ENCODE data around the gene NPC2. TPM values are rescaled to one million over a fixed set of nuclear protein-coding genes. Genes with fewer than 3 reads are reported as not detected.
A peak's percentile ranks its signal among the peaks of the same experiment; 100 is the strongest.

The NPC2 gene
- total and polyA plus RNA-seq, 2 donors (not counting 3 experiments of a cell fraction or from before 2014, with no cell fraction given): 203 to 406 TPM

GRCh38 chr14:74509587-74510222, 16.6 kb upstream of the NPC2 start:
- no peaks in the 10 kb centered on the region for H3K27me3 ChIP-seq (ENCODE audit: control insufficient read depth in 2 of 2, insufficient read depth in 2 of 2, low read length in 2 of 2)
- peak; percentile 43 for TF ChIP-seq POLR2AphosphoS5 (IDR thresholded peaks at IDR 0.05; ENCODE audit: insufficient read depth, low read depth, low read length)
- no peak for TF ChIP-seq MYC (IDR thresholded peaks at IDR 0.05; ENCODE audit: low read depth, low read length)
- TF ChIP-seq, protein P1, sequence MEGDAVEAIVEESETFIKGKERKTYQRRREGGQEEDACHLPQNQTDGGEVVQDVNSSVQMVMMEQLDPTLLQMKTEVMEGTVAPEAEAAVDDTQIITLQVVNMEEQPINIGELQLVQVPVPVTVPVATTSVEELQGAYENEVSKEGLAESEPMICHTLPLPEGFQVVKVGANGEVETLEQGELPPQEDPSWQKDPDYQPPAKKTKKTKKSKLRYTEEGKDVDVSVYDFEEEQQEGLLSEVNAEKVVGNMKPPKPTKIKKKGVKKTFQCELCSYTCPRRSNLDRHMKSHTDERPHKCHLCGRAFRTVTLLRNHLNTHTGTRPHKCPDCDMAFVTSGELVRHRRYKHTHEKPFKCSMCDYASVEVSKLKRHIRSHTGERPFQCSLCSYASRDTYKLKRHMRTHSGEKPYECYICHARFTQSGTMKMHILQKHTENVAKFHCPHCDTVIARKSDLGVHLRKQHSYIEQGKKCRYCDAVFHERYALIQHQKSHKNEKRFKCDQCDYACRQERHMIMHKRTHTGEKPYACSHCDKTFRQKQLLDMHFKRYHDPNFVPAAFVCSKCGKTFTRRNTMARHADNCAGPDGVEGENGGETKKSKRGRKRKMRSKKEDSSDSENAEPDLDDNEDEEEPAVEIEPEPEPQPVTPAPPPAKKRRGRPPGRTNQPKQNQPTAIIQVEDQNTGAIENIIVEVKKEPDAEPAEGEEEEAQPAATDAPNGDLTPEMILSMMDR (IDR thresholded peaks at IDR 0.05; ENCODE audit: extremely low read depth in 1 of 2, insufficient read depth in 1 of 2, low read depth in 1 of 2, low read length in 2 of 2): no peak
- H3K27ac ChIP-seq (ENCODE audit: insufficient read depth, low read depth, low read length): no peak overlapping the region
- H3K36me3 ChIP-seq (ENCODE audit: control insufficient read depth in 2 of 2, extremely low read depth in 1 of 2, insufficient read depth in 2 of 2, low read length in 2 of 2): peaks cover 37 to 69% of the 10 kb centered on the region in 2 experiments
- no peaks in the 10 kb centered on the region for H4K20me1 ChIP-seq (replicated peaks; ENCODE audit: control insufficient read depth, extremely low read depth, insufficient read depth, low read length)
- no peak overlapping the region for H3K9ac ChIP-seq (replicated peaks; ENCODE audit: extremely low read depth, insufficient read depth, low read length)
- H3K4me2 ChIP-seq (ENCODE audit: insufficient read depth, low read length): no peak overlapping the region
- no peak overlapping the region for H2AFZ ChIP-seq (ENCODE audit: low read depth, low read length)
- H3K79me2 ChIP-seq (ENCODE audit: control insufficient read depth, insufficient read depth, low read length): no peaks in the 10 kb centered on the region
- H3K9me3 ChIP-seq (replicated peaks; ENCODE audit: control insufficient read depth, insufficient read depth, low read length): no peaks in the 10 kb centered on the region
- H3K9me1 ChIP-seq (replicated peaks; ENCODE audit: control insufficient read depth, extremely low read depth, insufficient read depth, low read length): no peaks in the 10 kb centered on the region
- BruUV-seq (replicated peaks): no TSS peak
- dilution Hi-C loops (cut with MboI; ENCODE audit: extremely low pct_ligation_motif_present, low sequenced_read_pairs): no loop called here
- FAIRE-seq (no peak), DNase-seq (ENCODE audit: low read depth, low spot score) (no peak)
- intact Hi-C loops (cut with micrococcal nuclease): no loop called here
- ChIA-PET CTCF (interaction anchor here (1.2 kb wide), 1 partner anchor 9 kb away, joined by 3 read pairs; no protein-coding TSS in a partner anchor), POLR2A (no interaction called here)
- no peak overlapping the region for H3K4me3 ChIP-seq (replicated peaks in 1 of 3; ENCODE audit: insufficient read depth in 1 of 3, low read depth in 1 of 3, low read length in 3 of 3)
- H3K4me1 ChIP-seq (ENCODE audit: control insufficient read depth, extremely low read depth, insufficient read depth, low read length): no peaks in the 10 kb centered on the region

DNA sequence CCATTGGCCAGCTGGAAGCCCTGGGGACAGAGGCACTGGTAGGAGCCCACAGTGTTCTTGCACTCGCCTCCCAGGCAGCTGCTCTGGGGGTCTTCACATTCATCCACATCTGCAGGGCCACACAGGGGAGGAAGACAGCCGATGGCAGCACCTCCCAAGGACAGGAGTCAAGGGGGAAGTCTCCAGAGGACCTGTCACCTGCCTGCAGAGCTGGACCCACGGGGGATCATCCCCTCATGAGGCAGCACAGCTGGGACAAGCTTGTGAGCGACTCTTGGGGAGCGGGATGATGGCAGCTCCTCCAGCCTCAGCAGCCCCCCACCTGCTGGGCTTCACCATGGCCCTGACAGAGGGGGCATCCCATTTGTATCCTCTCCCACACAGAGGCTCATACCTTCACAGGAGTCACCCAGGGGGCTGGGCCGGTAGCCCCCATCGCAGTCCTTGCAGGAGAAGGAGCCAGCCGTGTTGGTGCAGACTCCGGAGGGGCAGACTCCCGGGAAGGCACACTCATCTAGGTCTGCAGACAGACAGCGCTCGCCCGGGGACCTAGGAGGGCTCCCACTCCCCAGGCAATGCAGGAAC, 15.8 kb upstream of the NPC2 start:
- dilution Hi-C loops (cut with MboI; ENCODE audit: extremely low pct_ligation_motif_present, low sequenced_read_pairs) (no loop called here), intact Hi-C loops (cut with micrococcal nuclease) (no loop called here)

More for the DNA sequence above, 15.8 kb upstream of the NPC2 start:
- Histone ChIP-seq H3K9ac (replicated peaks; ENCODE audit: extremely low read depth, insufficient read depth, low read length) (no peak overlapping the region), H3K4me3 (replicated peaks in 1 of 3; ENCODE audit: insufficient read depth in 1 of 3, low read depth in 1 of 3, low read length in 3 of 3) (no peak overlapping the region), H3K4me1 (ENCODE audit: control insufficient read depth, extremely low read depth, insufficient read depth, low read length) (no peaks in the 10 kb centered on the region), H4K20me1 (replicated peaks; ENCODE audit: control insufficient read depth, extremely low read depth, insufficient read depth, low read length) (no peaks in the 10 kb centered on the region), H3K9me1 (replicated peaks; ENCODE audit: control insufficient read depth, extremely low read depth, insufficient read depth, low read length) (no peaks in the 10 kb centered on the region), H3K79me2 (ENCODE audit: control insufficient read depth, insufficient read depth, low read length) (no peaks in the 10 kb centered on the region), H2AFZ (ENCODE audit: low read depth, low read length) (no peak overlapping the region), H3K9me3 (replicated peaks; ENCODE audit: control insufficient read depth, insufficient read depth, low read length) (no peaks in the 10 kb centered on the region), H3K36me3 (ENCODE audit: control insufficient read depth in 2 of 2, extremely low read depth in 1 of 2, insufficient read depth in 2 of 2, low read length in 2 of 2) (peaks cover 39 to 69% of the 10 kb centered on the region in 2 experiments), H3K27ac (ENCODE audit: insufficient read depth, low read depth, low read length) (no peak overlapping the region), H3K4me2 (ENCODE audit: insufficient read depth, low read length) (no peak overlapping the region), H3K27me3 (ENCODE audit: control insufficient read depth in 2 of 2, insufficient read depth in 2 of 2, low read length in 2 of 2) (no peaks in the 10 kb centered on the region)
- DNase-seq (ENCODE audit: low read depth, low spot score): no peak
- BruUV-seq (replicated peaks): TSS peak; percentile 38
- POLR2A ChIA-PET: no interaction called here
- CTCF ChIA-PET: interaction anchor here (1.2 kb wide), 1 partner anchor 10 kb away, joined by 3 read pairs; no protein-coding TSS in a partner anchor
- FAIRE-seq: no peak
- TF ChIP-seq GATA2 (IDR thresholded peaks at IDR 0.05; ENCODE audit: insufficient read depth, insufficient read length, low read depth, low read length): no peak
- no peak for TF ChIP-seq POLR2A (IDR thresholded peaks at IDR 0.05; ENCODE audit: low read depth, low read length)
- TF ChIP-seq MAX (IDR thresholded peaks at IDR 0.05; ENCODE audit: insufficient read depth, insufficient read length): no peak
- TF ChIP-seq FOS (IDR thresholded peaks at IDR 0.05; ENCODE audit: borderline replicate concordance, insufficient read depth, low read length): no peak
- TF ChIP-seq, protein P1 (IDR thresholded peaks at IDR 0.05; ENCODE audit: extremely low read depth in 1 of 2, insufficient read depth in 1 of 2, low read depth in 1 of 2, low read length in 2 of 2): no peak
- TF ChIP-seq POLR2AphosphoS5 (IDR thresholded peaks at IDR 0.05; ENCODE audit: insufficient read depth, low read depth, low read length): no peak
- no peak for TF ChIP-seq EZH2 (IDR thresholded peaks at IDR 0.05; ENCODE audit: borderline replicate concordance, low read depth, low read length, severe bottlenecking)
- no peak for TF ChIP-seq JUN (IDR thresholded peaks at IDR 0.05; ENCODE audit: borderline replicate concordance, insufficient read depth, insufficient read length, low read depth)
- TF ChIP-seq MYC (IDR thresholded peaks at IDR 0.05; ENCODE audit: low read depth, low read length): no peak
